GM12801 (cell line): Measurements from ENCODE around the gene RS1.

Source experiments
- CTCF ChIP-seq: IDR thresholded peaks from one replicate; pipeline ENCODE4 v1.5.1; 2011; ENCODE audit warnings: control low read depth; ENCODE audit not compliant: insufficient read length; ENCODE audit errors: extremely low read depth

Gene RS1

GRCh38 chrX:18664947-18665346 lies 7.0 kb downstream of the RS1 start:
- no peak for TF ChIP-seq CTCF

GRCh38 chrX:18661273-18661672 lies 10.6 kb downstream of the RS1 start:
- no peak for TF ChIP-seq CTCF

- no peak for TF ChIP-seq CTCF
Observed at GRCh38 chrX:18654875-18655836, 16.8 kb downstream of the RS1 start.

GRCh38 chrX:18652636-18653035 lies 19.3 kb downstream of the RS1 start:
- TF ChIP-seq CTCF, result no peak

GRCh38 chrX:18650662-18651061 lies 21.2 kb downstream of the RS1 start:
- TF ChIP-seq CTCF, result no peak

GRCh38 chrX:18649498-18649951 lies 22.4 kb downstream of the RS1 start:
- TF ChIP-seq CTCF, result no peak

GRCh38 chrX:18647621-18648020 lies 24.3 kb downstream of the RS1 start:
- no peak for TF ChIP-seq CTCF
